ENCODE measurements around the gene CACNA1C.

The CACNA1C gene

DNA sequence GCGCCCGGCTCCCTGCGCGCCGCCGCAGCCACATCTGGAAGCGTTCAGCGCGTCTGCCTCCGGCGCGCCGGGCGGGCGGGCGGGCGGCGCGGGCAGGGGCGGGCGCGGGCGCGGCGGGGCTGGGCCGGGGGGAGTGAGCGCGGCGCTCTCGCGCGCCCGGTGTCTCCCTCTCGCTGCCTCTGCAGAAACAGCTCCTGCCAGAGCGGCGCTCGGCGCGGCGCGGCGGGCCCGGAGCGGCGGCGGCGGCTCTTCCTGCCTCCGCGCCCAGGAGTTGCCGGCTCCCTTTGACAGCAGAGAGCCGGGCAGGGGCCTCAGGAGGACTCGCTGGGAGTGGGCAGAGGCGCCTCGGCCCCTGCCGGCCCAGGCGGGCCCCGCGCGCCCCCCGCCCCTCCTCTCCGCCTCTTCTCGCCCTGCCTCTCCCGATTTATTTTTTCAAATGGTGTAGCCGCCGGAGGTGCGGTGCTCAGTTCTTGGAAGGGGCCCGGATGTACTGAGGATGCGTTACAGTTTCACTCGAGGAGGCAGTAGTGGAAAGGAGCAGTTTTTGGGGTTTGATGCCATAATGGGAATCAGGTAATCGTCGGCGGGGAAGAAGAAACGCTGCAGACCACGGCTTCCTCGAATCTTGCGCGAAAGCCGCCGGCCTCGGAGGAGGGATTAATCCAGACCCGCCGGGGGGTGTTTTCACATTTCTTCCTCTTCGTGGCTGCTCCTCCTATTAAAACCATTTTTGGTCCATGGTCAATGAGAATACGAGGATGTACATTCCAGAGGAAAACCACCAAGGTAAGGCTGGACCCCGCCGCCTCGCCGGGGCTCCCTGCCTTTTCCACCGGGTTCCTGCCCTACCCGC is at the start of gene CACNA1C:
Gene CACNA1C, plus strand, starts transcription at position 162 of the 853 bp plus-strand sequence. Its CDS starts 576 bp downstream, at position 738.
- DNase-seq: peak; percentile 45

DNA sequence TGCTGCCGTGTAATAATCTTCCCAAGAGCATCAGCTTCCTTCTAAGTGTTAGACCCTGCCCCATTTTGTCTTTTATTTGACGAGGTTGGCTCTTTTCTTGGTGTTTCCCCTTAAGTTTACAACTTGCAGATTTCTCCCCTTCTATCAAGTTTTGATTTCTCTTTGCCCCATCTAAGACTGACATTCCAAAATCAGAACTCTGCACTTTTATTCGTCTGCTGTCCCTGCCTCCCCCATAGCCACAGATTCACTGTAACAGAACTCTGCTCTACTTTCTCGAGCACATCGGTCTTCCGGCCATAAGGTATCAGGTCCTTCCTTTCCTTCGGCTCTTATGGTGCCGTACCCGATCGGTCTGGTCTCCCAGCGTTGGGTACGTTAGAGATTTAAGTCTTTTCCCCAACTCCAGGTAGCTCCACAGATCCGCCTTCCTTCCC is 49.1 kb upstream of the CACNA1C start:
- no peak for DNase-seq

DNA sequence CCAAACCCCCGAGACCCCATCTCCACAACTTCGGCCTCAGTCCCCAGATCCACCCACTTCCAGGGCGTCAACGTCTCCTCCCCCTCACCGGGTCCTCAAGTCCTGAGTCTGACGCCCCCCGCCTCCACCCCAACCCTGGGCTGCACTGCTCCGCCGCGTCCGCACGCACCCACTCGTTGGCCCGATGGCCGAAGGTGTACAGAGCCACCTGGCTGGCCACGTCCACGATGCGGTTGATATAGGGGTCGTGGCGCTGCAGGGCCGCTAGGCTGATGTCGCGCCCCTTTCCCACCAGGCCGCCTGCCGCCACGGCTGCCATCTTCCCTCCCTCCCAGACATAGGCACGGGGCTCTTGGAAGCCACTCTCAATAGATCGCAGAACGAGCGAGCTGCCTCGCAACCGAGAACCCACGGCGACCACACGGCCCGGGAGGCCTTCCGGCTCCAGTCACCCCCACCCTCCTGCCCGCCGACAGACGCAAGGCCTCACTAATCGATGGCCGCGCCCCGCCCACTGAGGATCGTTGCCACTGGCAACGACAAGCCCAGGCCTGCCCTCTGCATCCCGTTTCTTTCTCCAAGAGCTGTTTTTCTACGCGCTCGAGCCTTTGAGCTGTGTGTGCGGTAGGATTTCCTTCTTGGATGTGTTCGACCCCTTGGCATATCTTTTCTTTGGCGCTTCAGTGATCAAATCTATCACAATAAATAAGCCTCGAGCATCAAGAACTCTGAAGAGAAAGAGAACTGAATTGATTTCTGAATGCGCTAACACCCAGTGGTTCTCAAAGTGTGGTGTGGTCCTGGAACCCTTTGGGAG is 48.5 kb upstream of the CACNA1C start, which contains the start of gene DCP1B:
Gene DCP1B, minus strand, starts transcription at position 345 of the 817 bp plus-strand sequence. Its CDS starts 26 bp downstream, at position 319.
- peak; percentile 98 for DNase-seq

DNA sequence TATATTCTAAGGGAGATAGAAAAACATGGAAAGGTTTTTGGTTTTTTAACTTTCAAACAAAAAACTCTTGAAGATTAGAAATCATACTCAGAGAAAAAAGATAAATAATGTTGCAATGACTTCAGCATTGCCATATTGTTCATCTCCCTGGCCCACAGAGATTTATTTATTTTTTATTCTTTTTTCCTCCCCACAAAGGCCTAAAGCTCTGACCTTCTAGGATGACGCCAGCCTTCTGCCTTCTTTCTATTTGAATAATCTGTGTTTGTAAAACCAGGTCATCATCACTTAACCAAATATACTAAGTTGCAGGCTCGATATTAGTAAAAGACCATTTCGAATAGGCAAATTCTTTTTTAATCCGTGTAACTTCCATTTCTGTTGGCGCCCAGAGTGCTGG is 44.1 kb upstream of the CACNA1C start:
- no peak for DNase-seq

DNA sequence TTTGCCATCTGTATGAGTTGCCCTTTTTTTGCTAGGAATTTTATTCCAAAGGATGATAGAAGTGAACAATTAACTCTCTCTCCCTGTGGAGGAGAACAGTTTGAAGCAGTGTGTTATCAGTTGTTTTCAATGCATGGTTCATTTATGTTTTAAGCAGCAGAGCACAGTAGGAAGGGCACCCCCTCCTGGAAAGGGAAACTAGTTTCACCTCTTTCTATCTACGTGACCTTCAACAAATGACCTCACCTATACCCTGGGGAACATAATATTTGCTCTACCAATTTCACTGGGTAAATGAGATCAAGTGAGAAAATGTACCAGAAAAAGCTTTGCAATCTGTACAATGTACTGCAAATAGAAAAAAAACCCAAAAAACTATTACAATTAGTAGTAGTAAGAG is 43.2 kb upstream of the CACNA1C start:
- DNase-seq: no peak

DNA sequence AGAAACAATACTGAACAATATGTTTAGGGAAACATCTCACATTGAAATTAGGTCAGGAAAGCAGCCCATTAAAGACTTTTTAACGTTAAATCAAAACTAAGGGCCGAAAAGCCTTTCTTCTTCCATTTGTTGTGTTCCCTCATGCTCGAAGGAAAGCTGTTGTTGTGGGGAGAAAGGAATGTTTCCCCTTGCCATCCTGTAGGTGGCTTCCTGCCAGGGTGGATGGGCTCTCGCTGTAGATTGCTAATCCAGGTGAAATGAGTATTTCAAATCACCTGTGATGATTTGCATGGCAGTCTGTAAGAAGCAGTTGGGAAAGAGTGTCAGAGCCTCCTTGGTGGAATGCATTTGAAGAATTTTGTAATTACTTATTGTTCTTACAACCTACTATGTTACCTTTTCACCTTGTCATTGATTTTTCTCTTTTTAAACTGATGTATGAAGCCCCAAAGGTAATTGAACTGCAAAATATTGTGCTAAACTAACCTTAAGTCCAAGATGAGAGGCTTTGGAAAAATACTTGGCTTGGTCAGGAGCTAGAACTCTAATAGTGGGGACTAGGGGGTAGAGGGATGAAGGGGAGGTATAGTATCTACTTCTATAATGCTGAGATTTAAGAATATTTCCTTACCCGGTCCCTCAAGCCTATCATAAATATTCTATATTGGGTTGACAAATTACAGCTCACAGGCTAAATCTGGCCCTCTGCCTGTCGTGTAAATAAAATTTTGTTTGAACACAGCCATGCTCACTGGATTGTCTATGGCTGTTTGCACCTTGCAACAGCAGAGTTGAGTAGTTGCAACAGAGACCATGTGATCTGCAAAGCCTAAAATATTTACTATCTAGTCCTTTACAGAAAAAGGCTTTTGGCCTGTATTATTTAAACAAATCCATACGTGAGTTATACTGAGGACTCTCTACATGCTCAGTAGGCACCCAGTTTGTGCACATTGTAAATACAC is 40.9 kb upstream of the CACNA1C start:
- peak; percentile 1 for DNase-seq

DNA sequence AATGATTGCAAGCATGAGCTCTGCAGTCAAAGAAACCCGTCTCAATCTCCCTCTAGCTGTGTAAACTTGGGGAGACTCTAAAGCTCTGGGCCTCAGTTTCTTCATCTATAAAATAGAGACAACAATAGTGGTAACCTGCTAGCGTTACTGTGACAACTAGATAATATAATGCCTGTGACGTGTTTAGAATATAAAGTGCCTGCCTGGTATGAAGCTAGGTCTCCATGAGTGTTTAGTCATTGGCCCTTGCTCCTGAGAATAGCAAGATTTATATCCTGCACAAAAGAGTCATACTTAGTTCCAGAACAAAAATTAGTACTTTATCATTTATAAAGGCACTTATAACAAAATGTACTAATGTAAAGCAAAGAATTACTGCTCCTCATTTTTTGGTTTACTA is 39.7 kb upstream of the CACNA1C start:
- DNase-seq: no peak

DNA sequence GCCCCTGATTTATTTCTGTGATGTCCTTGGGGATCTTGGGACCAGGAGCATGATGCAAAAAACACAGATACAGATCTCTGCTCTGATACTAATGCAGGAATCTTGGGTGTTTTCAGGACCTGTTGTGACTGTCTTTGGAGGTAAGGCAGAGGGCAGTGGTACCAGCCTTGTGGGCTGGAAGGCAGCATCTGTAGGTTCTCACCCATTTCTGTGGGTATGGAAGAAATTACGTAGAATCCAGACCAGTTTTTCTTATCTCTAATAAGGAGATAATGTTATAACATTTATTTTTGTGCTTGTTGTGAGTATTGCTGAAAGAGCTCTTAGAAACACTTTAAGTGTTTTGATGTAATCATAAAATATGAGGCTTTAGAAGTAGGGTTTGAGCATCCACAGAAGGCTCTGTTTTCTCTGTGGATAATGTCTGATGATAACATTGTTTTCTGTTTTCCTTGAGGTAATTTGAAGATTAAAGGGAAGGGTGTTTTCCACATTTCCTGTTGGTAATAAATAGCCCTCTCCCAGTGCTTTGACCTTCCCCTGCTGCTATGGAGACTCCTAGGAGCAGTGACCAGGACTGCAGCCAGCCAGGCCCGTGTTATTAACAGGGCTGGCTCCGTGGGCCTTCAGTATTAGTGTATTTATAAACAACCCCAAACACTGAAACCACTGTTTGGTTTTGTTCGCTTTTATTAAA is 39.1 kb upstream of the CACNA1C start:
- no peak for DNase-seq

DNA sequence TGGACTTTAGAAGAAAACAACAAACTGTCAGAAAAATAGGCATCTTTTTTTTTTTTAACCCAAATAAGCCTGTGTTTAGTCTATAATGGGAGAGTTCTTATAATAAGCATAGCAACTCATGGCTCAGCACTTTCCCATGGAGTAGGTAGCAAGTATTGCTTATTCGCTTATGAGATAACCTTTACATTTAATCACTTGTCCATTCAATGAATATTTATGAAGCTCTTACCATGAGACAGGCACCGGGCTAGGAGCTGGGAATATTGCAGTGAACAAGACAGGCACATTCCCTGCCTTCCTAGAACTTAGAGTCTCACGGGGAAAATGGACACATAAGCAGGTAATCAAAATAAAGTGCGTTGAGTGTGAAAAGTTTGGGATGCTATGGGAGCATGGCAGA is 38.6 kb upstream of the CACNA1C start:
- no peak for DNase-seq

DNA sequence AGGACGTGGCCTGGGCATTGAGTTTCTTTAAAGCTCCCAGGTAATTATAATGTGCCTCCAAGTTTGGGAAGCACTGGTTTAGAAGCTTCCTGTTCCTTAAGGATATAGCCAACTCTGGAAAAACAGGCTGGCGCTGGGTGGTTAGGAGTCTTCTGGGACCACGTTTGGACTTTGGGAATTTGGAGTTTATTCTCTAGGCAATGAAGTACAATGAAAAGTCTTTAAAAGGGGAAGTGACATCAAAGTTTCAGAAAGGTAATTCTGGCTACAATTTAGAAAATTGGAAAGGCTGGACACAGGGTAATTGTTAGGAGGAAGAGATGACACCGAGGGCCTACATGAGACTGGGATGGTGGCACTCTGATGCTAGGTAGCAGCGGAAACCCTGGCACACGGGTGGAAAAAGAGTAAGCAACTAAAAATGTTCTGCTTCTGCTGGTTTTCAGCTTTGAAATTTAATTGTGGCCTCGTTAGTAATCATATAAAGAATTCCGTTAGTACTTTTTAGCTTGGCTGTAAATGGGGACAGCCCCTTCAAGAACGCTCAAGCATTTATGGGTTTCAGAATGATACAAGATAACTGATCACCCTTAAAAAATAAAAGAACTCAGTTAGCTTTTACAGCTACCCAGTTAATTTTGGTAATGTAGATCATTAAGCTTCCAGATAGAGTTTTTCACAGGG is 35.8 kb upstream of the CACNA1C start:
- DNase-seq: no peak

DNA sequence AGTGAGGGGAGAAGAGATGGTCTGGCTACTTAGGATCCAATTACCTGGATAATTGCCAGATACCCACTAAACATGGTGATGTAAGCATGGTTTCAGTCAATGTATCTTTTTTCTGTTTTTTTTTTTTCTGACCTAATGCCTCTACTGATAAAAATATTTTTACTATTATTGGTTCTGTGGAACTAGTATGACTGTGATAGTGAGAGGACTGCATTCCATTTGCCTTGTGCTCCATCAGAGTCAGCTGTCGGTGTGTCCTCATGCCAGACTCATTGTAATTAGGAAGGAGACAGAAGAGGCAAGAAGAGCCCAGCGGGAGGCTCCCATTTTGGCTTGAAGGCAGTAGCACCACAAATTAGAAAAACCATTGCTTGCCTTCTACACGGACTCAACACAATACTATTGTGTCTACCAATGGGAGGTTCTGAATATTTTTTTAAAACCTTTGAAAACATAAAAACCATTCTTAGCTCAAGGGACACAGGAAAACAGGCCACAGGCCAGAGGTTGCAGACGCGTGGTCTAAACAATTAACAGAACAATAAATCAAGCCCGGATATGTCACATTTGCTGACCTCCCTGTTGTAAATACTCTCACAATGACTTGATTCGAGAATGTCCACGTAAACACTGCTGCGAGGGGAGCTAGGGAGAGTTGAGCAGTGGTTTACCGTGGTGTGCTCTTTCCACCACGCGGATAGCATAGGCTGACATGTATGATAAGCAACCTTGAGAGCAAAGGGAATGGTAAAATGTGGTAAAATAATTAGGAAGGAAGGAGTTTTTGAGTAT is 35.0 kb upstream of the CACNA1C start:
- peak; percentile 27 for DNase-seq

DNA sequence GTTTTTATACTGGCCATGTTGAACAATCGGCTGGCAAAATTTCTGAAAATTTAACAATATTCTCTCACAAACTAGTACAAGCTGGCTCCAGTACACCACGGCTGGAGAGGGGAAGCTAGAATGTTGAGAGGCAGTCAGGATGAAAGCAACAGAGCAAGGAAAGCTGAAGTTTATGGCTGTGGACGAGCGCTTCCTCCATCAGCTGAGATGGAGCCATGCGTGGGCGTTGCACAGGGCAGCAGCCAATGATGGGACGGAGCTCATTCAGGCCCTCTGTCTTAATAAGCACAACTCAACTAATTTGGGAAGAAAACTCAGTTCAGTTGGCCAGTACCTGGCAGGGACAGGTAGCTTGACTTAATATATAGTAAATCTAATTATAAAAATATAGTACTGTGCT is 34.4 kb upstream of the CACNA1C start:
- no peak for DNase-seq

DNA sequence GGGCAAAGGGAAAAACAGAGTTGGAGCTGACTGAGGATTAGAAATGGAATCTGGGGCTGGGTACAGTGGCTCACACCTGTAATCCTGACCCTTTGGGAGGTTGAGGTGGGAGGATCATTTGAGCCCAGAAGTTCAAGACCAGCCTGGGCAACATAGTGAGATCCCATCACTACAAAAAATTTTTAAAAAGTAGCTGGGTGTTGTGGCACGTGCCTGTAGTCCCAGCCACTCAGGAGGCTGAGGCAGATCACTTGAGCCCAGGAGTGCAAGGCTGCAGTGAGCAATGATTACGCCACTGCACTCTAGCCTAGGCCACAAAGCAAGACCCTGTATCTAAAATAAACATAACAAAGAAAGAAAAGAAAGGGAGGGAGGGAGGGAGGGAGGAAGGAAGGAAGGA is 33.7 kb upstream of the CACNA1C start:
- DNase-seq: no peak

DNA sequence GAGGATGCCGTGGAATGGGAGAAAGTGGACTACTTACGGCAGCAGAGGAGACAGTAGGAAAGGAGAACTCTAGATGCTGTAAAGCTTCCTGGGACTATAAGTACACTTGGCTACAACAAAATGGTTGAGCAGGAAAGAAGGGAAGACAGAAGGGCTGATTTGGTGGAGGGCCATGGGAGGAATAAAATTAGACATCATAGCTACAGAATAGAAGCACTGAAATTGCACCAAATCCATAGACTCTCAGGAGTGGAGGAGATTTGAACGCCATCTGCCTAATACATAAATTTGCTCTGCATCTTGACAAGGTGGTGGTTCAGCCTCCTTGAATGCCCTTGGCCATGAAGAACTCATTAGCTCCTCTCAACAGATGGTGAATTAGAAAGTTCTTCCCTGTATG is 32.3 kb upstream of the CACNA1C start:
- no peak for DNase-seq

DNA sequence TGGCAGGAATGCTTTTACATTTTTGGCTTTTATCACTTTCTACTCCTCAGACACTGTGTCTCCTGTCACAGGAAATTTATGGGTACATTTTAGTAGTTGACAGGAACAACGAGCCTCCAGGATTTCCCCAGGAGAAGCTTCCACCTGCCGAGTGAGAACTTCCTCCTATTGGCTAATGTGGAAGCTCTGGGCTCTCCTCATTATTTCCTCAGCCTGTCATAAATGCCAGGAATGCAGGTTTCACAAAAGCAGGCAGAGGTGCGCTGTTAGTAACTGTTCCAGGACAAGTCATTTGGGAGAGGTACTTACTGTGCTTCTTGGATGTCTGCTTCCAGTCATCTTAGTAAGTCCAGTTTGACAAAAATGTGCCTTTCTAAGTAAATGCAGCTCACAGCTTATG is 29.4 kb upstream of the CACNA1C start:
- no peak for DNase-seq

DNA sequence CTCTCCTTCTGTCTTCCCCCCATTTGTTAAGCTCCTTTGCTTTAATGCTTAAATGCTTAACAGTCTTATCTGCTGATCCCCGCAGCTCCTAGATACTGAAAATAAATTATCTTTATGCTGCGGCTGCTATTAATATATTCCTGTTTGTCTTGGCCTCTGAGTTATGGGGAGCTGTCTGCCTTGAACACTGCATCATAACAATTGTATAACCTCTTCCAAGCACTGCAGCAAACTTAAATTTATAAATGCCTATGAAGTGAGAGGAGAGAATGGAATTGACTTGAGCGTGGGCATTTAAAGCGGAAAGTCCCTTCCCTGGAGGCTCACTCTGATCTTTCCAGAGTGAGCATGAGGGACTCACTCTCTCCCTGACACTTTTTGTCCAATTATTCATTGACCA is 25.4 kb upstream of the CACNA1C start:
- DNase-seq: no peak

DNA sequence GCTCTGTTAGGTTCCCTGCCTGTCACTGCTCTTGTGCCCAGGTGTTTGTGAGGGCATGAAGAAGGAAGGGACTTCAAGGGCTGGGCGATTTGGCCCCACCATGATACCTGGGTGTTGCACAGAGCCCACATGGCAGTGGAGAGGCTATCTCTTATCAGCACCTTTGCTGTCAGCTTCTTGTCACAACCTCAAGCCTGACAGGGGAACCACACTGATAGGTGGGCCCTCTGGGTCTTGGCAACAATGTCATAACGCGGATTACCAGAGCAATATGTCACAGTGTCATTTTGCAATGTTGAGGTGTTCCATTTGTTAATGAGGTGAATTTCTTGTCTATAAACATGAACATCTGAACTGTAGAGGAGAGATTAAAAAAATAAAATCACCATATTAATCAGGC is 22.9 kb upstream of the CACNA1C start:
- no peak for DNase-seq

DNA sequence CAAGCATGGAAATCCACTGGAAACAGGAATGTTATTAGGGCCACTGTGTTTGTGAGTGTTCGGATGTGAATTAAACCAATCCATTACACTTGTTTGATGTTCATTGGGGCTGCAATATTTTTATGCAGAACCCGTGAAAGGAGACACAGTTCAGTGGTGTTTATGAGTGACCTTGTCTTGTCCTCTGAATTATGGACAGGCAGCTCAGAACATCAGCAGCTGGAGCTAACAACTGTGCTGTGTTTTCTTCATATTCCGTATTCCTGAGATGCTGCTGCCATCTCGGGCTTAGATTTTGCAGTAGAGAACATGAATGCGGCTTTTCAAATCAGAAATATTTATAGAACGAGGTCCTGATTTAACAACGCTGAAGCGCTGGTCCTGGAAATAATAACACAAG is 20.3 kb upstream of the CACNA1C start:
- DNase-seq: no peak

DNA sequence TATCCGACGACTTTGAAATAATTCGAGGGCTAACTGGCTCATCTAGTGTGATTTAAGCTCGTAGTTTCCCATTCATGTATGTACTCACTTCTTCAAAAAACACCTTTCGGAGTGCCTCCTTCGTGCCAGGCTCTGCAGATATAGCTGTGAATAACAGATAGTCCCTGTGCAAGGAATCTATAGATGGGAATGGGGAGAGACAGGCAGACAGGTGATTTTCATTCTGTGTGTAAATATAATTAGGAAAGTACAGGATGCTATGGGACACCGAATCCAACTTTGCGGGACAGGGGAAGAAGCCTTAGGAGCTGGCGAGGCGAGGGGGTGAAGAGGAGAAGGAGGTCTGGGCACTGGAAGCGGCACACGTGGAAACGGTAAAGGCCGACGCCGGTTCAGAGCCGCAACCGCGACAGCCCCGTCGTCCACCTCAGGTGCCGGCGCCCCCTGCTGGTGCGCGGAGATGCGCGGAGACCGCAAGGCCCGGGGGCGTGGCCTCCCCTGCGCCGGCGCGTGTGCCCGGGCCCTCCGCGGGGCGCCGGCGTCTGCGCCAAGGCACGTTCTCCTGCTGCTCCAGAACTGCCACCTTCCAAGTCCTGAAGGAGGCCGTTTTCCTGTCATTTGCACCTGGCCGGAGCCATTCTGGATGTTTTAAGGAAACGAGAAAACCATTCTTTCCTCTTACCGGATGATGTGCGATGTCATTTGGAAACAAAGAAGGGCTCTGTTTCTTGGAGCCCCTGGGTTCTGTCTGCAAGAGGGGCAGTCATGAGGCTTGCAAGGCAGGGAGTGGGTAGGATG is 18.0 kb upstream of the CACNA1C start:
- DNase-seq: peak; percentile 93
